Right lobe of liver (tissue), 6 donors: ENCODE data around the gene MAPK4. TPM values are rescaled to one million over a fixed set of nuclear protein-coding genes. Genes with fewer than 3 reads are reported as not detected.

Experiments used
- ATAC-seq, 4 donors: fragments of 200-7000 bp; cut with Tn5 transposase; one replicate each; pipeline ENCODE4 v1.9.1; 2020; ENCODE audit warnings: mild to moderate bottlenecking in 4 of 4, moderate library complexity in 4 of 4
- DNase-seq, 3 donors: peaks; one replicate each; pipeline ENCODE4 v3.0.0-alpha.2; 2020
- H3K27ac ChIP-seq, 3 donors: fragments of 200-600 bp; one replicate each; pipeline ENCODE4 v1.8.0; 2022
- H3K27me3 ChIP-seq, 2 donors: fragments of 200-600 bp; one replicate each; pipeline ENCODE4 v1.8.0; 2022
- H3K36me3 ChIP-seq, 4 donors: fragments of 200-600 bp; sonication (generic) in 1 of 4; one replicate each; pipeline versions ENCODE4 v1.5.1 to v1.8.0; 2017 to 2022; ENCODE audit warnings: control low read depth in 1 of 4
- H3K4me1 ChIP-seq, 4 donors: fragments of 200-600 bp; sonication (generic) in 1 of 4; one replicate each; pipeline versions ENCODE4 v1.5.1 to v1.8.0; 2017 to 2022; ENCODE audit warnings: control low read depth in 1 of 4
- H3K4me3 ChIP-seq, 3 donors: fragments of 200-600 bp; one replicate each; pipeline ENCODE4 v1.8.0; 2022
- H3K9me3 ChIP-seq, 4 donors: fragments of 200-600 bp; sonication (generic) in 1 of 4; one replicate each; pipeline versions ENCODE4 v1.5.1 to v1.8.0; 2017 to 2022; ENCODE audit warnings: control low read depth in 1 of 4
- POLR2A ChIP-seq: fragments of 450-650 bp; IDR thresholded peaks from one replicate; pipeline ENCODE4 v1.6.1; 2017; ENCODE audit warnings: antibody characterized with exemption, mild to moderate bottlenecking
- WGBS: methylation state at CpG from one replicate; pipeline ENCODE4 v1.1.6; 2018; ENCODE audit warnings: low coverage, low lambda C conversion rate; ENCODE audit not compliant: insufficient coverage; ENCODE audit errors: missing lambda C conversion rate; 5-methylcytosine and 5-hydroxymethylcytosine counted together
- intact Hi-C, 2 donors: fragments of 100-400 bp; cut with DNase I; formaldehyde crosslinking; loops; one replicate each; pipeline versions ENCODE4 v1.11.2 to v1.14.1; 2022
- total RNA-seq, 6 experiments: library from RNA; depleted of rRNA in 2 of 6; stranded (reverse); fragments of >200 nt in 2 of 6; fragmentation: NEBNext Ultra II Directional in 3 of 6; extraction: Animal tissue kit (Norgen Biotek cat#: 25700) in 3 of 6; gene quantifications; one replicate each; pipeline versions ENCODE4 v1.1.0 to v1.2.4, GENCODE V29; 2016 to 2023
- TF ChIP-seq, protein P1 (sequence below), 4 donors: fragments of 200-600 bp in 3 of 4; fragments of 450-650 bp in 1 of 4; IDR thresholded peaks; one replicate each; pipeline versions ENCODE4 v1.5.1 to v1.8.0; 2016 to 2022; ENCODE audit warnings: antibody characterized with exemption in 4 of 4, mild to moderate bottlenecking in 2 of 4
- donor health status: DM: no; HTN: yes; CAD: no.
- donor health status: DM: no; HTN: no; CAD: no.
- donor health status: DM: no; HTN: no; CAD: no.
- donor health status: DM: no; HTN: yes; CAD: no.
- donor health status: DM: no; HTN: yes; CAD: no.

The MAPK4 gene
- total RNA-seq, 6 experiments from 2014 or later, result 0.33 to 8.3 (median 1.5) TPM

DNA sequence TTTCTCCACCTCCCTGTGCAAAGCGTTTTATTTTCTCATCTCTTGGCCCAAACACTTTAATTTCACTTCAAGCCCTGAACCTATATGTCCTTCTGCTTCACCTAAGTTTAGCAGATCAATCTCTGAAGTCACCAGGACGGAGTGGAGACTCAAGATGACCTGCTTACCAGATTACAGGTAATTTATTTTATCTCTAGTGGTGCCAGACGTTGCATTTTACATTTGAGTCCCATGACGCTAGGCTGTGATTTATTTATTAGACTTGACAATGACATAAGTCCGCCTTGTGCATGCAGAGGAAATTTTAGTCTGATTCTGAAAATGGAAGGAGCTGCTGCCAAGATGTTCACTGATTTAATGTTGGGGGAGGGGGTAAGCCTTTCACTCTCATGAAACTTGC lies 186.1 kb downstream of the MAPK4 start:
- 49% methylated on average over 4 of the region's 5 CpGs for WGBS
- Histone ChIP-seq H3K36me3 (no peaks in the 10 kb centered on the region), H3K9me3 (no peaks in the 10 kb centered on the region), H3K27ac (no peak overlapping the region), H3K4me3 (no peak overlapping the region), H3K27me3 (no peaks in the 10 kb centered on the region), H3K4me1 (no peaks in the 10 kb centered on the region)
- DNase-seq (no peak), ATAC-seq (no peak)
- TF ChIP-seq, protein P1, sequence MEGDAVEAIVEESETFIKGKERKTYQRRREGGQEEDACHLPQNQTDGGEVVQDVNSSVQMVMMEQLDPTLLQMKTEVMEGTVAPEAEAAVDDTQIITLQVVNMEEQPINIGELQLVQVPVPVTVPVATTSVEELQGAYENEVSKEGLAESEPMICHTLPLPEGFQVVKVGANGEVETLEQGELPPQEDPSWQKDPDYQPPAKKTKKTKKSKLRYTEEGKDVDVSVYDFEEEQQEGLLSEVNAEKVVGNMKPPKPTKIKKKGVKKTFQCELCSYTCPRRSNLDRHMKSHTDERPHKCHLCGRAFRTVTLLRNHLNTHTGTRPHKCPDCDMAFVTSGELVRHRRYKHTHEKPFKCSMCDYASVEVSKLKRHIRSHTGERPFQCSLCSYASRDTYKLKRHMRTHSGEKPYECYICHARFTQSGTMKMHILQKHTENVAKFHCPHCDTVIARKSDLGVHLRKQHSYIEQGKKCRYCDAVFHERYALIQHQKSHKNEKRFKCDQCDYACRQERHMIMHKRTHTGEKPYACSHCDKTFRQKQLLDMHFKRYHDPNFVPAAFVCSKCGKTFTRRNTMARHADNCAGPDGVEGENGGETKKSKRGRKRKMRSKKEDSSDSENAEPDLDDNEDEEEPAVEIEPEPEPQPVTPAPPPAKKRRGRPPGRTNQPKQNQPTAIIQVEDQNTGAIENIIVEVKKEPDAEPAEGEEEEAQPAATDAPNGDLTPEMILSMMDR (IDR thresholded peaks at IDR 0.05), result no peak
- TF ChIP-seq POLR2A, result no peak
- intact Hi-C loops, result no loop called here

DNA sequence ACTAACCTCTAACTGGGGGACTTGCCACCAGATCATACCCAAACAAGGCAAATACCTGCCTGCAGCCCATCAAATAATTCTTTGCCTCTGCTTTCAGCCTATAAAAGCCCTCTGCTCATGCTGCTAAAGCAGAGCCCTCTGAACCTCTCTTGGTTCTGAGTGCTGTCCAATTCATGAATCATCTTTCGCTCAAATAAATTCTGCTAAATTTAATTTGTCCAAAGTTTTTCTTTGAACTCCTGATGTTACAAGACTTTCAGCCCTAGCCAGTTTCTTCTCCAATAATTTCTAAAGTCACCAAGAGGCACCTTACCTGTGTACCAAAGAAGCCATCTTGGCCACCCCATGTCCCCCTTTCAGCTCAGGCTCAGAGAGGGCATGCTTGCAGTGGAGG lies 188.0 kb downstream of the MAPK4 start:
- DNase-seq (peak in 1 of 3 donors; percentile 9), ATAC-seq (no peak)
- Histone ChIP-seq H3K27me3 (no peaks in the 10 kb centered on the region), H3K4me1 (no peaks in the 10 kb centered on the region), H3K36me3 (no peaks in the 10 kb centered on the region), H3K9me3 (no peaks in the 10 kb centered on the region), H3K27ac (no peak overlapping the region), H3K4me3 (no peak overlapping the region)
- 20% methylated on average over 1 of the region's 1 CpG for WGBS
- TF ChIP-seq POLR2A, result no peak
- TF ChIP-seq, protein P1 (IDR thresholded peaks at IDR 0.05), result no peak
- intact Hi-C loops, result no loop called here

DNA sequence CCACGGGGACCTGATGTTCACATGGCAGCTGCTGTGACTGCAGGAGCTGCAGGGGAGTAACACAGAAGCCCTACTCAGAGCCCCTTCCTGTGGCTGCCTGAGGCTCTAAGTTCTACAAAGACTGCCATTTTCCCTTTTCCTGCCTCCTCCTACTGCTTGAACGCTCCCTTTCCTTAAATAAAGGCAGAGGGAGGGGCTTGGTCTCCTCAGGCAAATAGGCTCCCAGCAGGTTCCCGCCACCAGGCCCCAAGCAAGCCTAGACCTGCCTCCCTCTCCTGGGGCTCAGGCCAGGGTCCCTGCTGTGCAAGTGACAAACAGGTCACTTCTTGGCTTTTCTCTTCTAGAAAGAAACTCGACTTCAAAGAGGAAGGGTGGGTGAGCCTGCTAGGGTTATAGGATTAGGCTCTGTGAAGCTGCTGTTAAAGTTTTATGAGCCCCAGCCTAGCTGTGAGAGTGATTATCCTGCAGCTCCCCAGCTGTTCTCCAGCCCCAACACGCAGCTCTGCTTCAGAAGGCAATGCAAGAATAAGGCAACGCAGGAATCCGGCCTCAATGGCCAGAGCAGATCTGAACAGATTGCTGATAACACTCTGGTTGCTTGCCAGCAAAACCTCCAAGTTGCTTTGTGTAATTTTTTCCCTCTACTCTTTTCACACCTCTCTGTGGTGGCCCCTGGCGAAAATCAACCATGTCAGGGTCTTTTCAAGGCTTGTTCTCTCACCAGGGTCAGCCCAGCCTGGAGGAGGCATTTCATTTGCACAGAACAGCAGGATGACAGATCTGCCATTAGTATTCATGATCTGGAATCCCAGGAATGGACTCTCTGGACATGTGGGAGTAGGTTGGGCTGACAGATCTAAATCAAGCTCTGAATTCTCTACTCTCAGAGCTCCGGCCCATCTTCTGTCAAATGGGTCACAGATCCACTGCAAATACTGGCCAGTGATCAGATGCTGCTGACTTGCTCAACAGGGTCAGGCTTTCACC lies 188.6 kb downstream of the MAPK4 start:
- TF ChIP-seq POLR2A, result no peak
- TF ChIP-seq, protein P1 (IDR thresholded peaks at IDR 0.05), result no peak
- Histone ChIP-seq H3K4me1 (no peaks in the 10 kb centered on the region), H3K36me3 (no peaks in the 10 kb centered on the region), H3K27ac (no peak overlapping the region), H3K27me3 (no peaks in the 10 kb centered on the region), H3K9me3 (no peaks in the 10 kb centered on the region), H3K4me3 (no peak overlapping the region)
- 37% methylated on average over 4 of the region's 9 CpGs for WGBS
- ATAC-seq, result no peak
- peak in 1 of 3 donors; percentile 30 for DNase-seq
- intact Hi-C loops, result no loop called here

DNA sequence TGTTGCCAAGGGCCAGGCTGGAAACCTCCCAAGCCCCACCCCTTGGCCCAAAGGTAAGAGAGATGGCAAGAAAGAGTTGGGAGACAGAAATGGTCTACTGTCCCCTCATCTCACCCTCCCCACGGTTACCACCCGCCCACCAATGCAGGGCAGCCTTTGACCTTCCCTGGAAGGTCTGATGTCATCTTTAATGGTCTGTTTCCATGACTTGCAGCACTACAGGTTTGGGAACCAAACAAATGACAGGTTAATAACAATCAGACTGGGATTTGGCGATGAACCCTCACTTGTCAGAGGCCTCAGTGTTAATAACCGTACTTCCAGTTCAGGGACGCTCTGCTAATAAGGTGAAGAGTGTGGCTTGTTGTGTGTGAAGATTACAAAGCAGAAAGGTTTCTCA lies 189.5 kb downstream of the MAPK4 start:
- DNase-seq, result no peak
- no peaks in the 10 kb centered on the region for H3K9me3 ChIP-seq
- no peaks in the 10 kb centered on the region for H3K27me3 ChIP-seq
- 77% methylated on average over 4 of the region's 5 CpGs for WGBS
- no peaks in the 10 kb centered on the region for H3K36me3 ChIP-seq
- H3K27ac ChIP-seq, result no peak overlapping the region
- H3K4me3 ChIP-seq, result no peak overlapping the region
- H3K4me1 ChIP-seq, result no peaks in the 10 kb centered on the region
- no peak for ATAC-seq
- intact Hi-C loops, result no loop called here
- TF ChIP-seq POLR2A, result no peak
- TF ChIP-seq, protein P1 (IDR thresholded peaks at IDR 0.05), result no peak
